Hematopoietic multipotent progenitor cell treated with erythropoietin and hydrocortisone succinate and interleukin-3 and kit ligand, for 8 days (in vitro differentiated cells): ENCODE measurements around the gene KRT32.

Experiments used
- DNase-seq: peaks from one replicate; pipeline ENCODE4 v3.0.0-alpha.2; 2015

Gene KRT32

GRCh38 chr17:41421617-41422016 lies 45.6 kb downstream of the KRT32 start:
- DNase-seq: no peak

- no peak for DNase-seq
Measured at GRCh38 chr17:41421116-41421515, 46.1 kb downstream of the KRT32 start.

DNA sequence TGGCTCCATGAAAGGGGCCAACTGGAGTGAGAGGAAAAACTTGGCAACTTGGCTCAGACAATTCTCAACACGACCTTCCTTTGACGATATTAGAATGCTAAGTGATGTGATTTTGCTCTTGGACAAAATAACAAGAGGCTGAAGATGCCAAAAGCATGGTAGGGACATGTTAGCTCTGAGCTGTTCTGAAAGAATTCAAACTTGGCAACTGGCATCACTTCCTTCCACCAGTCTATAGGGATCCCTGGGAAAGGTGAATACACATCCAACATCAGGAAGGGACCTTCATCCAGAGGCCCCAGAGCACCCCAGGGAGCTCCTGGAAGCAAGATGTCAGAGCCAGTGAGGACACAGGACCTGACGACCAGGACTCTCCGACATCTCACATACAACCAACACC lies 47.1 kb downstream of the KRT32 start:
- no peak for DNase-seq

- no peak for DNase-seq
Measured at GRCh38 chr17:41419716-41420115, 47.5 kb downstream of the KRT32 start.

DNA sequence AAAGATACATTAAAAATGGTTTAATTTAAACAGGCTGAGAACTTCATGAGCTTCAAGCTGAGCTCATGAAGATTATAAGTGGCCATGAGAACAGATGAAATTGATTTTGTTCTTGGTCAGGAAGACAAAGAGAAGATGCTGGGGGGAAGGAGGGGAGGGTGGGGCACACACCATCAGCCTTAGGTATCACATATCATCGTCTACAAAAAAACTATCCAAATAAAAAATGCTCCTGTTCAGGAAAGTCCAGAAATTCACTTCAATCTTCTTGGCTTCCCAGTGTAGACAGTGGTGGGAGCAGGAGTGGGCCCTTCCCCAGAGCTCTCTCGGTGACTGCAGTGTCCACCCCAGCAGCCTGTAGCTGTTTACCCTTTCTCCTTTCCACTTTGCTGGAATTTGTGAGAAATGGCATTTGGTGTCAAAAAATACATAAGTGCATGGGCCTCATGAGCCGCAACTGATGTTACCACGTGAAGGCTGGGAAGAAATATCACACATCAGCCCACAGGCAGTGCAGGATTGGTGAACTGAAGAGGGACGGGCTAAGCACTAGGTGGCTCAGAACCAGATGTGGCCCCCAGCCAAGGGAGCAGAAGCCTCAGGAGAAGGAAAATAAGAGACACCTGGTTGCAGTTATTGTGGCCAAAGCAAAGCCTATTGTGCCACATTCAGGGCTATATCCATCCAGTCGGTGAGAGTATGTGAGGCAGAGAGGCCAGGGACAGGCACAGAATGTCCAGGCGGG lies 48.9 kb downstream of the KRT32 start:
- DNase-seq: no peak

DNA sequence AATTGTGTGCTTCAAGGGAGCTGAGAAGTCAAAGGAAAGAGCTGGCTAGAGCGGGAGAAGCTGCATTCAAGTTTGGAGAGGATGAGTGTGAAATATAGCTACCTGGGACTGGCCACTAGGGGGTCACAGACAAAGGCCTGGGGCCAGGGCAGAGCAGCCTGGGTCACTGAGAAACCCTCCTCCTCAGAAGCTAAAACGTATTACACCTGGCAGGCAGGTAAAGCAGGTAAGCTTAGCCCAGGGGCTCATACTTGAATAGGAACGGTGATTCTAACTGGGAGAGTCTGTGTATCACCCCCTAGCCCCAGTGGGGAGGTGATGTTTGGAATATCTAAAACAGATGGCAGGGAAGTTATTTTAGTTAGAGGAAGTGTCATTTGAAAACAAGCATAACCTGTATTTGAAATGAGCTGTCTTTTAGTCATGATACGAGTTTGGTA lies 49.6 kb downstream of the KRT32 start:
- peak; percentile 2 for DNase-seq

DNA sequence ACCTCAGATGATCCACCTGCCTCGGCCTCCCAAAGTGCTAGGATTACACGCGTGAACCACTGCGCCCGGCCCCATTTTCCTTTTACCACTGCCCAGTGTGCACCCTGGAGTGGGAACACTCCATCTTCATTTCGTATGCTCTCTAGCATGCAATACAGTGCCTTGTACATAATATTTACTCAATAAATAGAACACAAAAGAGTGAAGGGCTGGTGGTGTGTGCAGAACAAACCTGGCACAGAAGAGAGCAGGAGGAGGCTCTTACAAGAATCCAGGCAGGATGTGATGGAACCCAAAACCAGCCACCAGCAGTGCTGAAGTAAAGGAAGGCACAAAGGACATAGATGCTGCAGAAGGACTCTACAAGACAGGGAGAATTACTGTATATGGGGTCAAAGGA lies 50.1 kb downstream of the KRT32 start:
- no peak for DNase-seq

DNA sequence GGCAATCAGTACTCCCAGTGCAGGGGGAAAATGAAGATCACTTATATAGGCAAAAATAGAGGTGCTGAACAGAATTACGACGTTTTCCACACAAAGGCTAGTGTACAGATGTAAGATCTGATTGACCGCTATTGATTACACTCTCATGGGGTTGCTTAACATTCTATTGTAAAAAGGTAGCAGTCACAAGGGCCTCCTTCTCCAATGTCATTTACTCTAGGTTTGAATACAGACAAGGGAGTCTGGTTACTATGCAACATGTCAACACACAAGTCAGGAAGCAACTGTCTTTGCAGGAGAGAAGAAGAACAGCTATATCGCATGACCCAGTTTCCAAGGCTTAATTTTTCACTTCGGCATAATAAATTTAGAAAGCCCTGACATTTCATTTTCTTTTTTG lies 50.7 kb downstream of the KRT32 start:
- DNase-seq: no peak

DNA sequence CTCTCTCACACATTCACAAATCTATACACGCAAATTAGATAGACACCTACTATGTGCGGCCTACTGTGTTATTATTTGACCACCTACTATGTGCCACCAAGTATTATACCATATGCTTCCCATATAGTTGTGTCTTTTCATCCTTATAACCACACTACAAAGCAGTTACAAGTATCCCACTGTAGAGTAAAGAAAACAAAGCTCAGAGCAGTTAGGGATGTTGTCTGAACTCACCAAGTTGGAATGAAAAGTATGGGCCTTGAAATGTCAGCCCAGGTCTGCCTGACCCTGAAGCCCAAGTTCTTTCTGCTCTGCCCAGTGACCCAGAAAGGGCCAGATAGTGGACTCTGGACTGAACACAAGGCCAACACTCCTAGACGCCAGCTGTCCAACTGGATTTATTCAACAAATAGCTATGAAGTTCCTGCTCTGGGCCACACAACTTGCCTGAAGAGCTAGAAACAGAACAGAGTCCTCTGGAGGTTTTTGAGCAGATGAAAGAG lies 51.3 kb downstream of the KRT32 start:
- DNase-seq: no peak

DNA sequence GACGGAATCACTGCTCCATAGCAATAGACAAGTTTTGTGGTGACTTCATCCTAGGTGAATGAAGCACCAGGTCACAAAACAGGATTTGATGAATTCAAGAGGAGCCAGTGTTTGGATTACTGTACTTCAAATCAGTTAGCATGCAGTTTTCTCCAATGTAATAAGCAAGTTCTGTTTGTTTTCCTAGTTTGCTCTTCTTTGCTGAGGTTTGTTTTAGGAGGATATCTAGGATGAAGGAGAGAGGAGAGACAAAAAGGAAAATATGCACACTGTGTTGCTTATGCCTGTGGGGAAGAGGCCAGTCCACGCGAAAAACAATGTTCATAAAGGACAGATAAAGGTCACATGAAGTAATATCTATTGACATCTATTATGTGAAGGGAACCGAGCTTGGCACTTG lies 51.8 kb downstream of the KRT32 start:
- DNase-seq: no peak

GRCh38 chr17:41413982-41414381 lies 53.2 kb downstream of the KRT32 start:
- DNase-seq: no peak

DNA sequence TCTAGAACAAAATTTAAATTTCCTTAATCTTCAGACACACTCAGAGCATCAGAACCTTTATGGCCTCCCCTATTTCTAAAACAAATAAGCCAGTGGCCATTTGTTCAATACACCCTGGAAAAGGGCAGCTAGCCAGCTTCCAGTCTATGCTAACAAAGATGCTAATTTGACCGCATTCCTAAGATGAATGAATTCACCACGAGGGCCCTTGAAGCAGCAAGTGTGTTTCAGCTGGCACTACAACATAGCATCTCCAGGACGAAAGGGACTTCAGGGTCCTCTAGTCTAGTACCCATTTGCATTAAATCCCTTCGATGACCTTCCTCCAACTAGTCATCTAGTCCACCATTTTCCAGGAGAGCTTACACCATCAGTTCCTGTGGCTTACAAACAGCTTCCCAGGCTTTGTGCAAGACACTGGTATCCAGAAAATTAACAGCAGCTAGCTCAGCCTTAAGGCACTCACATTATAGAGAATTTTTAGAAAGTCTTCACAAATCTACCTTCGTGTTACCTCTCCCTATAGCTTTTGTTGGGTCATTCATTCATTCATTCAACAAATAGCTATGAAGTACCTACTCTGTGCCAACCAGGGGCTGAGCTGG lies 53.7 kb downstream of the KRT32 start:
- no peak for DNase-seq

- no peak for DNase-seq
Measured at GRCh38 chr17:41411072-41411840, 55.9 kb downstream of the KRT32 start.
